ENCODE data around the gene OR4Q3. TPM values are rescaled to one million over a fixed set of nuclear protein-coding genes. Genes with fewer than 3 reads are reported as not detected.

OR4Q3 gene
- total RNA-seq (ENCODE audit: low replicate concordance): not detected in 2 replicates

GRCh38 chr14:19743256-19743655 is at the start of gene OR4Q3:
Gene OR4Q3 (plus strand): TSS chr14:19743571.

DNA sequence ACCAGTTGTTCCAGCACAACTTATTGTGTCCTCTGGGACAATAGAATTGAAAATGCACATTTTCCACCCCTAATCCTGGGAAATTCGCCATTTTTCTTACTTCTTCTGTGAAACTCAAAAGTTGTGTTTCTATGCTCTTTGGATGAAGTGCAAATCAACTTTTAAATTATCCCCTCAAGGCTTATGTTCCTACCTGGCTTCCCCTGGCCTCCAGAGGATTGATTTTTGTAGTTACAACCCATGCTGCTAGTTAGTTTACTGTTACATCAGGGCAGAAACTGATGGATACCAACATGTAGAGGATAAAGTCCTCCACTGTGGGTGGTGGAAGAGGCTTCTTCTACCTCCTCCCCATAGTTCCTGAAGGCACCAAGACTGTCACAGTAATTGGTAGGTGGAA is 29.8 kb downstream of the OR4Q3 start, which contains the start of gene OR4M1:
Gene OR4M1 (plus strand): TSS at position 301 of the 400 bp plus-strand sequence. CDS start 6,819 bp downstream, outside the sequence.

Other genes with a start within 250 kb of the OR4Q3 start
- not detected in 2 replicates for gene OR11H2, start 29.7 kb upstream of the OR4Q3 start, total RNA-seq (ENCODE audit: low replicate concordance)
- gene OR4M1, start 29.9 kb downstream of the OR4Q3 start, total RNA-seq (ENCODE audit: low replicate concordance): not detected in 2 replicates
- gene OR4N2, start 60.2 kb downstream of the OR4Q3 start, total RNA-seq (ENCODE audit: low replicate concordance): not detected in 2 replicates
- not detected in 2 replicates for gene OR4K2, start 131.6 kb downstream of the OR4Q3 start, total RNA-seq (ENCODE audit: low replicate concordance)
- not detected in 2 replicates for gene OR4K5, start 177.0 kb downstream of the OR4Q3 start, total RNA-seq (ENCODE audit: low replicate concordance)
- not detected in 2 replicates for gene OR4K1, start 187.3 kb downstream of the OR4Q3 start, total RNA-seq (ENCODE audit: low replicate concordance)
- not detected in 2 replicates for gene OR4K15, start 232.0 kb downstream of the OR4Q3 start, total RNA-seq (ENCODE audit: low replicate concordance)

All from smooth muscle cell of the coronary artery (primary cell).